ENCODE data around the gene PDIA6.

The PDIA6 gene

DNA sequence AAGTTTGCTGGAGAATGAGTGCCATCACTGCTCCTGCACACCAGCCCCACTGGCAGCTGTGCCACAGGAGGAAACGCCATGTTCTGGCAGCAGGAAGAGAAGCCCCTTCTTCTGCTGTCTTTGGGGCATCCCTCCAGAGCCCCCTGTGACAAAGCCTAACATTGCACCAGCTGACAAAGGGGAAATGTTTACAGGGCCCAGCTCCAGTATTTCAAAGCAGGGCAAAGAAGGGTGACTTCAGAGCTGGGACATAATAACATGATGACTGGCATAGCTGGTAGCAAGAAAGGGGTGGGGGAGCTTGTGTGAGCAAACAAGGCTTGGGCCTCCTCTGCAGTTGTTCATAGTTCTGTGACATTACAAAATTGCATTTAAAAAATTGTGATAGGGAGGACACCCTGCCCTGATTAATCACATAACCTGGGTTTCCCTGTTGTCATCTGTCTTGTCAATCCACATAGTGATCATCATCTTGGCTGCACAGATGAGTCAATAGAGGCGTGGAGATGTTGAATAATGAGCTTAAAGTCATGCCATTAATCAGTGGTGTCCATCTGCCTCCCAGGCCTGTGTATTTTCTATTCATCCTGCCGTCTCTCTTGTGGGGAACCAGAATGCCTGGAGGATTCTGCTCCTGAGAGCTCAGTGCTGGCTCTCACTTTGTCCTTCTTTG, 29.1 kb upstream of the PDIA6 start:
- TF ChIP-seq CTCF (conservative IDR thresholded peaks at IDR 0.05; ENCODE audit: low read depth, low read length) = no peak
- no peak for DNase-seq (ENCODE audit: low read depth)

GRCh38 chr2:10839813-10840212, 27.2 kb upstream of the PDIA6 start:
- peak; percentile 36 for DNase-seq (ENCODE audit: low read depth)
- TF ChIP-seq CTCF (conservative IDR thresholded peaks at IDR 0.05; ENCODE audit: low read depth, low read length) = no peak
- no peak overlapping the region for H3K4me3 ChIP-seq (ENCODE audit: low read depth, low read length)

More for the DNA sequence above, 29.1 kb upstream of the PDIA6 start:
- H3K4me3 ChIP-seq (ENCODE audit: low read depth, low read length) = no peak overlapping the region

GRCh38 chr2:10838734-10839133, 26.1 kb upstream of the PDIA6 start:
- TF ChIP-seq CTCF (conservative IDR thresholded peaks at IDR 0.05; ENCODE audit: low read depth, low read length) = no peak
- no peak overlapping the region for H3K4me3 ChIP-seq (ENCODE audit: low read depth, low read length)
- DNase-seq (ENCODE audit: low read depth) = no peak

GRCh38 chr2:10837298-10838266, 25.0 kb upstream of the PDIA6 start:
- no peak for DNase-seq (ENCODE audit: low read depth)
- no peak for TF ChIP-seq CTCF (conservative IDR thresholded peaks at IDR 0.05; ENCODE audit: low read depth, low read length)
- no peak overlapping the region for H3K4me3 ChIP-seq (ENCODE audit: low read depth, low read length)

DNA sequence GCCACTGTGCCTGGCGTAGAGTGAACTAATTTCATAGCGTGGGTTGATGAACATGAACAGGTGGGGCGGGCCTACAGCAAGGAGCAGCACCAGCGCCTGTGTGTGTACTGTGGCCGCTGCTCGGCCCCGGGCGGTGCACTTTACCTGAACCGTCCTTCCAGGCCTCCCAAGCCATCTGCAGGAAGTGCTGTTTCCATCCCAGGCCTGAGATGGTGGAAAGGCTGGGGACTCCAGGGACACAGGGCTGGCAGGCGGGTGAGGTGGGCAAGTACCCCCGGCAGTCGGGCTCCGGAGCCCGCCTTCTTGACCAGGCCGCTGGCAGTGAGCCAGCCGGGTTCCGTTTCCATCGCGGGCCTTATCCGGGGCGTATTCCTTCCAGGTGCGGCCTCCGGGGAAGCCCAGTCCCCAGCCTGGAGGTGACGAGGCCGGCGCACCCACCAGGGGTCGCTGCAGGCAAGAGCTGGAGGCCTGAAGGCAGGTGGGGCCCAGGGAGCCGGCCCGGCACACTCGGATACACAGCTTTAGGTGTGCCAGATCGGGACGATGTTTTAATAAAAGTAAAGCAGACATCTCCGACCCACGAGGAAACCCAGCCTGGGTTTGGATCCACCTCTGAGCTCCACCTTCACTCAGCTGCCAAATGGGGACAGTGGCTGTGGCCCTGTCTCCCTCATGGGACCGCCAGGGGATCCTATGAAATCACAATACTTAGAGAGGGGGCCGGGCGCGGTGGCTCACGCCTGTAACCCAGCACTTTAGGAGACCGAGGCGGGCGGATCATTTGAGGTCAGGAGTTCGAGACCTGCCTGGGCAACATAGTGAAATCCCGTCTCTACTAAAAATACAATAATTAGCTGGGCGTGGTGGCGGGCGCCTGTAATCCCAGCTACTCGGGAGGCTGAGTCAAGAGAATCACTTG, 22.7 kb upstream of the PDIA6 start:
- no peak overlapping the region for H3K4me3 ChIP-seq (ENCODE audit: low read depth, low read length)
- peak; percentile 90 for TF ChIP-seq CTCF (conservative IDR thresholded peaks at IDR 0.05; ENCODE audit: low read depth, low read length)
- DNase-seq (ENCODE audit: low read depth) = peak; percentile 53

GRCh38 chr2:10834068-10834655, 21.6 kb upstream of the PDIA6 start:
- no peak for TF ChIP-seq CTCF (conservative IDR thresholded peaks at IDR 0.05; ENCODE audit: low read depth, low read length)
- DNase-seq (ENCODE audit: low read depth) = no peak
- H3K4me3 ChIP-seq (ENCODE audit: low read depth, low read length) = no peak overlapping the region
